Activated CD8-positive, alpha-beta T cell treated with anti-CD3 and anti-CD28 coated beads for 36 hours (primary cell): ENCODE results near the gene PADI4. TPM values are rescaled to one million over a fixed set of nuclear protein-coding genes. Genes with fewer than 3 reads are reported as not detected.

Source experiments
- ATAC-seq: fragments of 200-7000 bp; cut with Tn5 transposase; one replicate; pipeline ENCODE4 v1.10.0; 2021; ENCODE audit warnings: mild to moderate bottlenecking, moderate library complexity
- CTCF ChIA-PET: fragments of 350-600 bp; sonication (Branson Sonifier 250); formaldehyde crosslinking; loops from one replicate; lab custom pipeline; 2021; ENCODE audit warnings: antibody characterized with exemption; lab: Charles Lee
- POLR2A ChIA-PET: fragments of 350-600 bp; sonication (Branson Sonifier 250); formaldehyde crosslinking; loops from one replicate; lab custom pipeline; 2021; ENCODE audit warnings: antibody characterized with exemption; lab: Charles Lee
- DNase-seq: peaks from one replicate; pipeline ENCODE4 v3.0.0-alpha.2; 2020
- H3K27ac Mint-ChIP-seq: one replicate; pipeline ENCODE4 v1.8.0; 2021; ENCODE audit warnings: mild to moderate bottlenecking, mixed read lengths
- H3K27me3 Mint-ChIP-seq: one replicate; pipeline ENCODE4 v1.8.0; 2021; ENCODE audit warnings: mixed read lengths
- H3K36me3 Mint-ChIP-seq: one replicate; pipeline ENCODE4 v1.8.0; 2021; ENCODE audit warnings: low read depth, mixed read lengths
- H3K4me1 Mint-ChIP-seq: one replicate; pipeline ENCODE4 v1.8.0; 2021; ENCODE audit warnings: low read depth, mixed read lengths
- H3K4me3 Mint-ChIP-seq: one replicate; pipeline ENCODE4 v1.8.0; 2021; ENCODE audit warnings: mild to moderate bottlenecking, moderate library complexity, mixed read lengths
- H3K9me3 Mint-ChIP-seq: one replicate; pipeline ENCODE4 v1.8.0; 2021; ENCODE audit warnings: mixed read lengths
- CTCF ChIP-seq: fragments of 200-600 bp; IDR thresholded peaks from one replicate; pipeline ENCODE4 v1.8.0; 2022; ENCODE audit warnings: antibody characterized with exemption, mild to moderate bottlenecking
- intact Hi-C: fragments of 100-400 bp; cut with micrococcal nuclease; formaldehyde crosslinking; loops from one replicate; pipeline ENCODE4 v1.10.0; 2022
- total RNA-seq, 2 experiments: library from RNA; stranded (reverse); gene quantifications; one replicate each; pipeline ENCODE4 v1.2.3, GENCODE V29; 2021

PADI4 gene
- total RNA-seq, 2 experiments from 2014 or later, result 1.6 to 1.8 TPM

- TF ChIP-seq CTCF, result no peak
- no peaks in the 10 kb centered on the region for H3K4me1 Mint-ChIP-seq
- no peak overlapping the region for H3K4me3 Mint-ChIP-seq
- no peak overlapping the region for H3K27ac Mint-ChIP-seq
- H3K36me3 Mint-ChIP-seq, result no peaks in the 10 kb centered on the region
- ChIA-PET CTCF (interaction anchor here (1.0 kb wide), 1 partner anchor 92 kb away, joined by 3 read pairs; no protein-coding TSS in a partner anchor), POLR2A (no interaction called here)
- H3K27me3 Mint-ChIP-seq, result peaks cover 8% of the 10 kb centered on the region
- intact Hi-C loops, result no loop called here
- DNase-seq (no peak), ATAC-seq (no peak)
- no peaks in the 10 kb centered on the region for H3K9me3 Mint-ChIP-seq
Measured at GRCh38 chr1:17276568-17276967, 31.4 kb upstream of the PADI4 start.

DNA sequence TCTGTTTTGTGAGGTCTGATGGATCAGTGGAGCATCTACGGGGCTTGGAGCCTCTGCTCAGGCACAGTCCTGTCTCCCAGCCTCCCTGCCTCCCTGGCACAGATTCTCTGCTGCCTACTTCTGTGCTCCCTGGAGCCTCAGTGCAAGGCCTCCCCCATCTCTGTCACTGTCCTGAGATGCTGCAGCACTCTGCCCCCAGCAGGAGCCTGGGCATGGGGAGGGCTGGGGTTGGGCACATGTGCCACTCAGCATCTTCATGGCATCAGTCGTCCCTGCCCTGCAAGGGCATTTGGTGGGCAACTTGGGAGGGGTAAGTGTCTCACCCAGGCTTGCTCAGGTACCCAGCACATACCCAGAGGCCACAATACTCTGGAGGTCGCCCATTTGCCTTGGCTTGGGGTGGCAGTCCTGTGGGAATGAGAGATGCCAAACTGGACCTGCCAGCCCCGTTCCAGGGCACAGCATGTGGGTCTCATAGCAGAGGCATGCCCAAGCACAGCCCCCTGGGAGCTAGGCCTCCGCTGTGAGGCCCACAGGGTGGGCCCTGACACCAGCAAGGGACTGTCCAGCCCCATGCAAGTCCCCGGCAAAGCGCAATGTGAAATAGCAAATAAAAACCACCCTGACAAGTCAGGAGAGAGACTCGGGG, 30.4 kb upstream of the PADI4 start:
- Mint-ChIP-seq H3K4me3 (no peak overlapping the region), H3K27ac (no peak overlapping the region), H3K9me3 (no peaks in the 10 kb centered on the region), H3K27me3 (peaks cover 8% of the 10 kb centered on the region), H3K4me1 (no peaks in the 10 kb centered on the region), H3K36me3 (no peaks in the 10 kb centered on the region)
- DNase-seq (no peak), ATAC-seq (no peak)
- intact Hi-C loops, result no loop called here
- no peak for TF ChIP-seq CTCF
- ChIA-PET POLR2A (no interaction called here), CTCF (interaction anchor here (1.0 kb wide), 1 partner anchor 91 kb away, joined by 3 read pairs; no protein-coding TSS in a partner anchor)

- H3K4me3 Mint-ChIP-seq, result no peak overlapping the region
- ATAC-seq, result no peak
- POLR2A ChIA-PET, result no interaction called here
Measured at GRCh38 chr1:17278996-17279830, 28.8 kb upstream of the PADI4 start.

DNA sequence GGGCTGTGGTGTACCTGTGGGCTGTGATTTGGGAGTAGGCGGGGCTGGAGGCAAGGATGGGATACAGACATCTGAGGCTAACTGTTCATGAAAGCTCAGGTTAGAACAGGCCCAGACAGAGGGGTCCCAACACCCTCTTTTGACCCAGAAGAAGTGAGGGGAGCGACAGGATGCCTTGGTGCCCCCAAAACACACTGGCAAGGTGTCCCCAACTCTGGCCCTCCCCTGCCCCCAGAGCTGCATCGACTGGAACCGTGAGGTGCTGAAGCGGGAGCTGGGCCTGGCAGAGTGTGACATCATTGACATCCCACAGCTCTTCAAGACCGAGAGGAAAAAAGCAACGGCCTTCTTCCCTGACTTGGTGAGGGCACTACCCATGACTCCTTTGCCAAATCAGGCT, 27.6 kb upstream of the PADI4 start:
- DNase-seq (no peak), ATAC-seq (no peak)
- ChIA-PET CTCF (interaction anchor here (1.1 kb wide), 1 partner anchor 154 kb away, joined by 3 read pairs; no protein-coding TSS in a partner anchor), POLR2A (interaction anchor here (1.1 kb wide), 1 partner anchor 8 kb away, joined by 3 read pairs; no protein-coding TSS in a partner anchor)
- Mint-ChIP-seq H3K9me3 (no peaks in the 10 kb centered on the region), H3K36me3 (no peaks in the 10 kb centered on the region), H3K4me1 (no peaks in the 10 kb centered on the region), H3K27ac (no peak overlapping the region), H3K27me3 (peaks cover 7% of the 10 kb centered on the region), H3K4me3 (no peak overlapping the region)
- TF ChIP-seq CTCF, result no peak
- intact Hi-C loops, result no loop called here

More at GRCh38 chr1:17278996-17279830, 28.8 kb upstream of the PADI4 start:
- Mint-ChIP-seq H3K4me1 (no peaks in the 10 kb centered on the region), H3K9me3 (no peaks in the 10 kb centered on the region), H3K27me3 (peaks cover 8% of the 10 kb centered on the region), H3K36me3 (no peaks in the 10 kb centered on the region), H3K27ac (no peak overlapping the region)
- intact Hi-C loops, result no loop called here
- no peak for DNase-seq
- no peak for TF ChIP-seq CTCF
- CTCF ChIA-PET, result no interaction called here
